ENCODE measurements around the gene CHPT1. TPM values are rescaled to one million over a fixed set of nuclear protein-coding genes. Genes with fewer than 3 reads are reported as not detected.

Gene CHPT1
- total and polyA plus RNA-seq, 2 of the 13 experiments (the other 11 are each of a cell fraction or from before 2014, with no cell fraction given): 117 to 178 TPM

GRCh38 chr12:101697197-101697929 lies at the start of gene CHPT1 (continued):
- TF ChIP-seq, protein P1, sequence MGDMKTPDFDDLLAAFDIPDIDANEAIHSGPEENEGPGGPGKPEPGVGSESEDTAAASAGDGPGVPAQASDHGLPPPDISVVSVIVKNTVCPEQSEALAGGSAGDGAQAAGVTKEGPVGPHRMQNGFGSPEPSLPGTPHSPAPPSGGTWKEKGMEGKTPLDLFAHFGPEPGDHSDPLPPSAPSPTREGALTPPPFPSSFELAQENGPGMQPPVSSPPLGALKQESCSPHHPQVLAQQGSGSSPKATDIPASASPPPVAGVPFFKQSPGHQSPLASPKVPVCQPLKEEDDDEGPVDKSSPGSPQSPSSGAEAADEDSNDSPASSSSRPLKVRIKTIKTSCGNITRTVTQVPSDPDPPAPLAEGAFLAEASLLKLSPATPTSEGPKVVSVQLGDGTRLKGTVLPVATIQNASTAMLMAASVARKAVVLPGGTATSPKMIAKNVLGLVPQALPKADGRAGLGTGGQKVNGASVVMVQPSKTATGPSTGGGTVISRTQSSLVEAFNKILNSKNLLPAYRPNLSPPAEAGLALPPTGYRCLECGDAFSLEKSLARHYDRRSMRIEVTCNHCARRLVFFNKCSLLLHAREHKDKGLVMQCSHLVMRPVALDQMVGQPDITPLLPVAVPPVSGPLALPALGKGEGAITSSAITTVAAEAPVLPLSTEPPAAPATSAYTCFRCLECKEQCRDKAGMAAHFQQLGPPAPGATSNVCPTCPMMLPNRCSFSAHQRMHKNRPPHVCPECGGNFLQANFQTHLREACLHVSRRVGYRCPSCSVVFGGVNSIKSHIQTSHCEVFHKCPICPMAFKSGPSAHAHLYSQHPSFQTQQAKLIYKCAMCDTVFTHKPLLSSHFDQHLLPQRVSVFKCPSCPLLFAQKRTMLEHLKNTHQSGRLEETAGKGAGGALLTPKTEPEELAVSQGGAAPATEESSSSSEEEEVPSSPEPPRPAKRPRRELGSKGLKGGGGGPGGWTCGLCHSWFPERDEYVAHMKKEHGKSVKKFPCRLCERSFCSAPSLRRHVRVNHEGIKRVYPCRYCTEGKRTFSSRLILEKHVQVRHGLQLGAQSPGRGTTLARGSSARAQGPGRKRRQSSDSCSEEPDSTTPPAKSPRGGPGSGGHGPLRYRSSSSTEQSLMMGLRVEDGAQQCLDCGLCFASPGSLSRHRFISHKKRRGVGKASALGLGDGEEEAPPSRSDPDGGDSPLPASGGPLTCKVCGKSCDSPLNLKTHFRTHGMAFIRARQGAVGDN (CRISPR knock-in tag; IDR thresholded peaks at IDR 0.05): peak; percentile 70
- TF ChIP-seq PLSCR1 (CRISPR knock-in tag; IDR thresholded peaks at IDR 0.05; ENCODE audit: borderline replicate concordance) (no peak), HNRNPH1 (optimal IDR thresholded peaks at IDR 0.05; ENCODE audit: low read depth, low read length) (no peak), TERF1 (CRISPR knock-in tag; IDR thresholded peaks at IDR 0.05) (no peak), ATF7 (IDR thresholded peaks at IDR 0.05) (no peak), ATF7 (CRISPR knock-in tag; IDR thresholded peaks at IDR 0.05) (no peak), TBX2 (CRISPR knock-in tag; IDR thresholded peaks at IDR 0.05; ENCODE audit: borderline replicate concordance) (peak; percentile 59), NFIB (CRISPR knock-in tag; IDR thresholded peaks at IDR 0.05; ENCODE audit: borderline replicate concordance) (no peak), AHR (CRISPR knock-in tag; IDR thresholded peaks at IDR 0.05) (no peak), BRD4 (CRISPR knock-in tag; IDR thresholded peaks at IDR 0.05) (peak; percentile 27; the same call in 1 of the 2 replicates), ARID2 (CRISPR knock-in tag; IDR thresholded peaks at IDR 0.05; ENCODE audit: borderline replicate concordance) (no peak), PRPF4 (IDR thresholded peaks at IDR 0.05; ENCODE audit: low read depth, low read length, poor library complexity, severe bottlenecking) (no peak), PHF8 (CRISPR knock-in tag; IDR thresholded peaks at IDR 0.05) (peak; percentile 55), NFE2 (CRISPR knock-in tag; IDR thresholded peaks at IDR 0.05) (no peak), ERF (CRISPR knock-in tag; IDR thresholded peaks at IDR 0.05) (peak; percentile 75; the same call in 1 of the 2 replicates), RBM39 (IDR thresholded peaks at IDR 0.05; ENCODE audit: low read depth, low read length, poor library complexity, severe bottlenecking) (no peak), CENPT (CRISPR knock-in tag; IDR thresholded peaks at IDR 0.05; ENCODE audit: low read depth) (no peak), IRF2 (CRISPR knock-in tag; IDR thresholded peaks at IDR 0.05) (no peak), EEA1 (CRISPR knock-in tag; IDR thresholded peaks at IDR 0.05; ENCODE audit: borderline replicate concordance) (no peak), HMG20A (CRISPR knock-in tag; IDR thresholded peaks at IDR 0.05; ENCODE audit: borderline replicate concordance) (no peak), HNRNPLL (IDR thresholded peaks at IDR 0.05; ENCODE audit: low read depth, low read length, poor library complexity, severe bottlenecking) (no peak)
- TF ChIP-seq, protein P2, sequence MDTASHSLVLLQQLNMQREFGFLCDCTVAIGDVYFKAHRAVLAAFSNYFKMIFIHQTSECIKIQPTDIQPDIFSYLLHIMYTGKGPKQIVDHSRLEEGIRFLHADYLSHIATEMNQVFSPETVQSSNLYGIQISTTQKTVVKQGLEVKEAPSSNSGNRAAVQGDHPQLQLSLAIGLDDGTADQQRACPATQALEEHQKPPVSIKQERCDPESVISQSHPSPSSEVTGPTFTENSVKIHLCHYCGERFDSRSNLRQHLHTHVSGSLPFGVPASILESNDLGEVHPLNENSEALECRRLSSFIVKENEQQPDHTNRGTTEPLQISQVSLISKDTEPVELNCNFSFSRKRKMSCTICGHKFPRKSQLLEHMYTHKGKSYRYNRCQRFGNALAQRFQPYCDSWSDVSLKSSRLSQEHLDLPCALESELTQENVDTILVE (CRISPR knock-in tag; IDR thresholded peaks at IDR 0.05): peak; percentile 14
- TF ChIP-seq, protein P3, sequence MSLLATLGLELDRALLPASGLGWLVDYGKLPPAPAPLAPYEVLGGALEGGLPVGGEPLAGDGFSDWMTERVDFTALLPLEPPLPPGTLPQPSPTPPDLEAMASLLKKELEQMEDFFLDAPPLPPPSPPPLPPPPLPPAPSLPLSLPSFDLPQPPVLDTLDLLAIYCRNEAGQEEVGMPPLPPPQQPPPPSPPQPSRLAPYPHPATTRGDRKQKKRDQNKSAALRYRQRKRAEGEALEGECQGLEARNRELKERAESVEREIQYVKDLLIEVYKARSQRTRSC (CRISPR knock-in tag; IDR thresholded peaks at IDR 0.05; ENCODE audit: low read depth): no peak
